Measurements from ENCODE around the gene TECRL.

The TECRL gene

DNA sequence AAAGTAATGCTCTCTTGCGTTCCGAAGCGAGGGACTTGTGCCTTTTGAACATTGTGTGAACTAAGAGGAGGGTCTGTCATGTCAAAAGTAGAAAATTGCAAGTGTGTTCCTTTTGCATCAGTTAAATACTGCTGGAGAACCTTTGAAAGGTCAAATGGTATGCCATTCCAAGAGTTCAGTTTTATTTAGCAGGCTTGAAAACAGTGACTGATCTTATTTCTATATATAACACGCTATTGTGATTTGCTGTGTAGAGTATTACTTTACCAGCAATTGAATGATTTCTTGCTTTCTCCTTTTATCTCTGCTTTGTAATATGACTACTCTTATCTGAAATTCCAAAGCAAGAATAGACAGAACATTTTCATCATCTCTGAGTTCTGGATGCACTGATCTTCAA lies at the start of gene TECRL:
TECRL (minus strand) TSS at position 151 of the 400 bp plus-strand sequence; CDS start at position 52, 99 bp downstream.
- no peak for TF ChIP-seq CTCF (conservative IDR thresholded peaks at IDR 0.05; ENCODE audit: low read length)
- H3K4me3 ChIP-seq (ENCODE audit: low read length), result no peak within 1 kb of the TSS
- DNase-seq (ENCODE audit: low read depth), result no peak

GRCh38 chr4:64432674-64433073 lies 23.4 kb upstream of the TECRL start:
- no peak overlapping the region for H3K4me3 ChIP-seq (ENCODE audit: low read length)
- DNase-seq (ENCODE audit: low read depth), result no peak
- no peak for TF ChIP-seq CTCF (conservative IDR thresholded peaks at IDR 0.05; ENCODE audit: low read length)

DNA sequence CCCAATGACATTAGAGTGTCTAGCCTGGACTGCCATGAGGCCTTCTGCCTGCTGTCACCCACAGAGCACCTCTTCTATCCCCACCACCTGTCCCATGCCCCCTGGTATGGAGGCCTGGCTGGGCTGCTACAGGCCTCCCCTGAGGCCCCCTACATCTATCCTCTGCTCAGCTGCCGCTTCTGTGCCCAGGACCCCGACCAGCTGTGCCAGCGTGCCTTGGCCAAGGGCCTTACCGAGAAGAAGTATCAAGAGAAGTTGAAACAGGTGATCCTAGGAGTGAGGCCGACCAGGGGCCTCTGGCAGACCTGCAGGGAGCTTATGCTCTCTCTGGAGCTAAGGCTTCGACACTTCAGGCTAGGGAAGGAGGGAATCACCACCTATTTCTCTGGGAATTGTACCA lies 21.7 kb upstream of the TECRL start:
- no peak for DNase-seq (ENCODE audit: low read depth)
- TF ChIP-seq CTCF (conservative IDR thresholded peaks at IDR 0.05; ENCODE audit: low read length), result no peak
- no peak overlapping the region for H3K4me3 ChIP-seq (ENCODE audit: low read length)

- no peak for DNase-seq (ENCODE audit: low read depth)
- TF ChIP-seq CTCF (conservative IDR thresholded peaks at IDR 0.05; ENCODE audit: low read length), result no peak
- no peak overlapping the region for H3K4me3 ChIP-seq (ENCODE audit: low read length)
Observed at GRCh38 chr4:64417974-64418373, 8.7 kb upstream of the TECRL start.

DNA sequence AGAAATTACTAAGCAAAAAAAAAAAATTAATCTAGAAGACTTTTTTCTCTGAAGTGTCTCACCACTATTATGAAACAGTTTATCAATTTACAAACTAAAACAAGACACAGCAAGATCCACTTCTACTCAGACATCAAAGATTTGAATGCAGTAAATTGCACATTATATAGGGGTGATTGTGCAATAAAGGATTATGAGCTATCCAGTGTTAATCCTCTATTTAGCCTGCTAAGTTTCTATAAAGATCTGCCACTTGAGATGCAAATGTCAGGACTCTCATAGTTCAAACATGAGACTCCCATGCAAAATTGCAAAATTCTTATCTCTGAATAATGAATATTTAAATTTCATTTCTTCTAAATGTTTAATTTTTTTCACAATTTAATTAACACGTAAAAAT lies 2.2 kb downstream of the TECRL start:
- DNase-seq (ENCODE audit: low read depth), result no peak
- no peak for TF ChIP-seq CTCF (conservative IDR thresholded peaks at IDR 0.05; ENCODE audit: low read length)
- H3K4me3 ChIP-seq (ENCODE audit: low read length), result no peak overlapping the region

- TF ChIP-seq CTCF (conservative IDR thresholded peaks at IDR 0.05; ENCODE audit: low read length), result no peak
- no peak for DNase-seq (ENCODE audit: low read depth)
- no peak overlapping the region for H3K4me3 ChIP-seq (ENCODE audit: low read length)
Observed at GRCh38 chr4:64405761-64406160, 3.5 kb downstream of the TECRL start.

- no peak overlapping the region for H3K4me3 ChIP-seq (ENCODE audit: low read length)
- no peak for DNase-seq (ENCODE audit: low read depth)
- no peak for TF ChIP-seq CTCF (conservative IDR thresholded peaks at IDR 0.05; ENCODE audit: low read length)
Observed at GRCh38 chr4:64402684-64403083, 6.6 kb downstream of the TECRL start.

Measured in AG10803 (cell line).